GM19023 (cell line): Measurements from ENCODE around the gene AMN1.
"Not testable (repeated sequence)": the region's sequence is repeated elsewhere in the genome, so short reads cannot be mapped to it uniquely, and the experiment has no call there.

Source experiments
- ATAC-seq: cut with Tn5 transposase; IDR thresholded peaks from one replicate; pipeline ENCODE4 v1.9.1; 2021; ENCODE audit warnings: mild to moderate bottlenecking, moderate library complexity; ENCODE audit not compliant: unreplicated experiment

The AMN1 gene

DNA sequence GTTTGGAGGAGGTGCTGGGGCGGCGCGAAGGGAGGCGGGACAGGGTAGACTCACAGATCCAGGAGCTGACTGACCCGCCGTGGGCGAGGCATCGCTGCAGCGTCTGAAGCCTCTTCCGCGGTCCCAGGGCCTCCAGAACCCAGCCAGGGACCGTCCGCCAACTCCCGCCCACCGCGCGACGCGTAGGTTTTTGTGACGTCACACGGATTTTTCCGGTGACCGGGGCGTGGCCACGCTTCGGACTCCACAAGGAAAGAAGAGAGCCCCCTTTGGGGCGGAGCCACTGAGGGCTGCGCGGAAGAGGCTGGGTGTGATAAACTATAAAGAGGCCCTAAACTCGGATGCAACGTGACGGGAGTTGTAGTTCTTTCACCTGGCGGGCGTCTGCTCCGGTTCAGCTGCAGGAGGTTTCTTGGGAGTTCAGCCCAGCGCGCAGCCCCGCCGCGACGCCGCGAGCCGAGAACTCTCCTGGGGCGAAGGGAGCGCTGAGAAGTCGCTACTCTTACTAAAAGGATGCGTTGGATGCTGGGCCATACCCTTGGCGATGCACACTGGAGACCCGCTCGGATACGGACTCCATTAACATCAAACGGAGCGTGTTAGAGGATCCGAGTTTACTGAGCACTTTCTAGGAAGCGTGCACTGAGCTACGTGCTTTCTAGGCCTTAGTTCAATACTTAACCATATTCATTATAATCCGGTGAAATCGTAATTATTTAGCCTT lies at the start of gene AMN1:
Gene AMN1, minus strand, starts transcription at position 105 of the 724 bp plus-strand sequence. Its CDS starts 13 bp downstream, at position 92.
- ATAC-seq: peak; percentile 97

DNA sequence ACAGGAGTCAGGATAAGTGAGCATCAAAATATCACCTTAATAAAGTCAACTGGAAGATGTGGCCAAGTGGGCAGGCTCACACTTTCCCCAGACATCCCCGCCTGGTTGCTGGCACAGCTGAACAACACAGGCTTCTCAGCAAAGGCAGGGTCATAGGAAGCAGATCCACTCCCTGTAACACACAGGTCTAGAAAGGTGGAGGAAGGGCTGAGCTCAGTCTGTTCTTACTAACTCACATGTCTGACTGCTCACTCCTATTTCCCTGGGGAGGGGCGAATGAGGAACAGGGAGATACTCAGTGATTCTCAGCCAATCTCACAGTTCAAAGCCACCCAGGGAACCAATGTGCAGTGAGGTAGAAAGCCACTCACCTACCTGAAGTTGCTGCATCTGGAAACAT lies 45.0 kb upstream of the AMN1 start:
- ATAC-seq: no peak

DNA sequence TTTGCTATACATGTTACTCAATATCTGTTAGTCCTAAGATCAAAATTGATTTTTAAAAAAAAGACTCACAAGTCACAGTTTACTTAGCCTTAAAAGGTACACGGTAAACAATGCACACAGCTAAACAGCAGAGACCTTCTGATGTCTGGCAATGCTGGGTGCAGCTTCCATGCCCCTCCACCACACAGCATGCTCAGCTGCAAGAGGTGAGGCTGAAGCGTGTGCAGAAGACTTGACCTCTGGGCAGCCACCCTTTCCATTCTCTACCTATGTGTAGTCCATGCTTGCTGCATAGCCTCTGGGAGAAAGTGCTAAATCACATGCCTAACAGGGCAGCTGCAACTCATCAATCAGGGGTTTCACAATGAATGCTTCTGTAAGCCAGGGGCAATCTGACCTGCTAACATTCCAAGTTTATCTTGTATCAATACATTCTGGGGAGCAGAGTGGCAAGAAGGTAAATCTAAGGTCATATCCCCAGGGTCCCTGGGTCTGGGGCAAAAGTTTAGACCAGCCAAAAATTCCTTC lies 44.5 kb upstream of the AMN1 start:
- ATAC-seq: no peak

DNA sequence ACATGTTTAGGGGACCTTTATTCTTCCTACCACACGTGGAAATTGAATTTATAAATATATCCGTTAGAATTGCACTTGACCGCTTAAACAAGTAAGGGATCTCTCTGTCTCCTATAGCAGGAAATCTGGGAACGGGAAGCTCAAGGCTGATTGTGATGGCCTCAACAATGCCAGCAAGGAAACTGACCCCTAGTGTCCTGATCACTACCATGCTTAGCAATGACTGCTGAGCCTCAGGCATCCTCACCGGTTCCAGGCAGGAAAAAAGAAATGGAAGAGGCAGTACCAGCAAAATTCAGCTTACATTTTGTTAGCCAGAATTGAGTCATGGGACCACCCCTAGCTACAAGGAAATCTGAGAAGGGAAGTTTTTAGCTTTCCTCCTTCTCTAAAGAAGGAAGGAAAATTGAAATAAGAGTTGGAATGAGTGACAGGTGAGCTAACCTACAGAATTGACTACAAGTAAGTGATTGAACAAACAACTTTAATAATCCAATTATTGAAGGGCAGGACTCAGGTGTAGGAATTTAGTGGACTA lies 43.9 kb upstream of the AMN1 start:
- no peak for ATAC-seq

DNA sequence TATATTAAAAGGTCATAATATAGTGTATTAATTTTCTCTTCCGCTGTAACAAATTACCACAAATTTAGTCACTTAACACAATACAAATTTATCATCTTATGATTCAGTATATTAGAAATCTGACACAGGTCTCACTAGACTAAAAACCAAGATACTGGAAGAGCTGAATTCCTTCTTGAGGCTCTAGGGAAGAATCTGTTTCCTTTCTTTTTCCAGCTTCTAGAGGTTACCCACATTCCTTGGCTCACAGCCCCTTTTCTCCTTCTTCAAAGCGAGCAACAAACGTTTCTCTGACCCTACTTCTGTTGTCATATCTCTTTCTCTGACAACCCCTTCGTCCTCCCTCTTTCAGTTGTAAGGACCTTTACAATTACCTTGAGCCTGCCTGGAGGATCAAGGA lies 43.4 kb upstream of the AMN1 start:
- no peak for ATAC-seq

DNA sequence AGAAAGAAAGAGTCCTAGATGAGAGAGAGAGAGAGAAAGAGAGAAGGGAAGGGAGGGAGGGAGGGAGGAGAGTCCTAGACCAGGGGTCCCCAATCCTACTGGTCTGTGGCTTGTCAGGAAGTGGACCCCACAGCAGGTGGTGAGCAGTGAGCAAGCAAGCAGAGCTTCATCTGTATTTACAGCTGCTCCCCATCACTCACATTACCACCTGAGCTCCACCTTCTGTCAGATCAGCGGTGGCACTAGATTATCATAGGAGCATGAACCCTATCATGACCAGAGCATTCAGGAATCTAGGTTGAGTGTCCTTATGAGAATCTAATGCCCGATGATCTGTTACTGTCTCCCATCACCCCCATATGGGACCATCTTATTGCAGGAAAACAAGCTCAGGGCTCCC lies 39.2 kb upstream of the AMN1 start:
- ATAC-seq: no peak

DNA sequence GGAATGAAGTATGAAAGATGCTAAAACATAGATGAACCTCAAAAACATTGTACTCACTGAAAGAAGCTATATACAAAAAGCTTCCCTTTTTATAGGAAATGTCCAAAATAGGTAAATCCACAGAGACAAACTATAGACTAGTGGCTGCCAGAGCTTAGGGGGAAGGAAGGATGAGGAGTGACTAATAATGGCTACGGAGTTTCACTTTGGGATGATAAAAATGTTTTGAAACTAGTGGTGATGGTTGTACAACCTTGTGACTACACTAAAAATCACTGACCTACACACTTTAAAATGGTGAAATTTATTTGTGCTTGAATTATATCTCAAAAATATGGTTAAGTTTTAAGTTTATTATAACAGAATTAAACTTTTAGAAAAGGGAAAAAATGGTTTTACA lies 37.1 kb upstream of the AMN1 start:
- no peak for ATAC-seq

DNA sequence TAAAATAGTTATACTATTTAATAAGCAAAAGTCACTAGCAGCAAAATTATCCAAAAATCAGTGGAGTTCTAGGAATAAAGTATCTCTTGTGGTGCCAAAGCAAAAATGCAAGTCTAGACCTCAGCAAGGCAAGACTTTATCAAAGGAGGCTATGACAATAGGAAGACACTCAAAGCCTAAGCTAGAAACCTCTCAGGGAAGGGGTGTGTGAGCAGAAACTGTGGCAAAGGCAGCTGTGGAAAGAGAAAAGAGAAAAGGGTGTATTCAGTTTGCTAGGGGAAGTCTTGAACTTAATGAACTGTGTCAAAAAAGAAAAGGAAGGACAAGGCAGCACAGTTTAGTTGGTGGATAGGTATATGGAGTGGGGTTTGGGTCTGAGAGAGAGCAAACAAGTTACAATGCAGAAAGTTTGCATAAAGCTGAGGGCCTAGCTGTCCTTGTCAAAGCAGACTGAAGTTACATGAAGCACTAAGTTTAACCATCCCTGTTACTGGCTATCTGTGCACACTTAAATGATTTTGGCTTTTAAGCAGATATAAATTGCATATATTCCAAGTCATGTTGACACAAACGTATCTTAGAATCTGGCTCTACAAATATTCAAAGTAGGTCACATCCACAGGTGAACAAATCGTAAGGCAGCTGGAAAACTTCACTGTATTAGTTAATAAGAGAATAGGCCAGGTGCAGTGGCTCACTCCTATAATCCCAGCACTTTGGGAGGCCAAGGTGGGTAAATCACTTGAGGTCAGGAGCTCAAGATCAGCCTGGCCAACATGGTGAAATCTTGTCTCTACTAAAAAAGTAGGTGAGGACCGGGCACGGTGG lies 31.0 kb upstream of the AMN1 start:
- ATAC-seq: no peak

DNA sequence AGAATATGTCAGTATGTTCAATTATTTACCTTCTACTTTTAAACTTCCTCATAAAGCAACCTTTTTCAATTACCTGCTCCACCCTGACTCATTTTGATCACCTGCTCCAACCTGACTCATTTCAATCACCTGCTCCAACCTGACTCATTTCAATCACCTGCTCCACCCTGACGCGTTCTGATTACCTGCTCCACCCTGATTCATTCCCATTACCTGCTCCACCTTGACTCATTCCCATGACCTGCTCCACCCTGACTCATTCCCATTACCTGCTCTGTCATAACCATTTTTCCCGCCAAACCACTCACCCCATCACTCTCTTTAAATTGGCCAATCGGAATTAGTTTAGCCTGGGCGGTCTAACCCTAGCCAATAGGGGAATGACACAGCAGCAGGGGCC lies 29.5 kb upstream of the AMN1 start:
- not testable (repeated sequence) for ATAC-seq

DNA sequence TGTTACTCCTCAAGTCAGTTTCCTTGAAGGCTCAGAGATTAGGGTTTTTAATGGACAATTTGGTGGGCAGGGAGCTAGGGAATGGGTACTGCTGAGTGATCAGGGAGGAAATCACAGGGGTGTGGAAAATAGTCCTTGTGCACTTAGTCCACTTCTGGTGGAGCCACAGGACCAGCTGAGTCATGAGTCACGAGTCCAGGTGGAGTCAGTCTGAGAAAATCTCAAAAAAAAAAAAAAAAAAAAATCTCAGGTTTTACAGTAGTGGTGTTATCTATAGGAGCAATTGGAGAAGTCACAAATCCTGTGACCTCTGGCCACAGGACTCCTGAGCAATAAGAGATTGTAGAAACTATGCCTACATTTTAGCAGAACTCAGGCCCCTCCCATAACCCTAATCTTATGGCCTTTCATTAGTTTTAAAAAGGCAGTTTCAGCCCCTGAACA lies 28.2 kb upstream of the AMN1 start:
- ATAC-seq: no peak

DNA sequence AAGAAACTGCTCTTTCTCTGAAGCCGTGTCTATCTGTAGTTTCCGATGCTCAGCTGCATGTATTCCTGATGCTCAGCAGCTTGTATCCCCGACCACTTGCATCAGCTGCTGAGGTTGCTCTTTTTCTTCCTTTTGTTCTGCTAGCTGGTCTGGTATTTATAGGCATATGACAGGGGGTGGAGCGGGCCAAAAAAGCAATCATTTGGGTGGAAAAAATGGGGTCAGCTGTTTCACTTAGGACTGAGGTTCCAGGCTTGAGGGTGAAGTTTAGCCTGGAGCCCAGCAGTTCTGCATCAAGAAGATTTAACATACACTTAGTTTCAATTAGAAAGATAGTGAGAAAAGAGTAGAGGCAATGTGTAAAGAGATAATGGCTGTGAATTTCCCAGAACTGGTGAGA lies 23.6 kb upstream of the AMN1 start:
- ATAC-seq: no peak

DNA sequence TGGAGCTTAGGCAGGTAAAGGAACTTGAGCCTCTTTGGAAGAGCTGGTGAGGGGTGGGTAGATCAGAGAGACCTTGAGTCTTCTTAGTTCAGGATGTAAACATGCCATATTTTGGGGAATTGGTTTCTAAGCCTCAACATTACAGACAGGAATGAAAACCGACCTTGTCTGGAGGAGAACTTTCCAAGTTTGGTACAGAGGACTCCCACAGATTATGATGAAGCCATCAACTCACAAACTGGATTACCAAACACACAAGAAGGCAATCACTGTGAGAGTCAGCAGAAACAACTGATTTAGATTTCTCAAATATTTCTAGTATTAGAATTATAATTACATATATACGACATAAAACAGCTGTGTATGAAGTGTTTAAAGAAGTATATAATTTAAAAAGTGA lies 22.3 kb upstream of the AMN1 start:
- ATAC-seq: no peak

DNA sequence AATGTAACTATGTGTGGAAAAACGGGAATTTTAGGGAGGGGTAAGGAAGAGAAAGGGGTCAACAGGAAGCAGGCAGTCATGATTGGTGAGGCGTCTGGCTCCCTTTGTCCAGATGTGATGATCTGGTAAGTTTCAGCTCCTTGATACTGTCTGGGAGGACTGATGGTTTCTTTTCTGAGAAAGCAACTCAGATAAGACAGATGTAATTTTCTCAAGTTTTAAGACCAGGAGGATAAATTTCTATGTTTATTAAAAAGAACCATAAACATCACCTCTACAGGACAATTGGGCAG lies 21.9 kb upstream of the AMN1 start:
- no peak for ATAC-seq

DNA sequence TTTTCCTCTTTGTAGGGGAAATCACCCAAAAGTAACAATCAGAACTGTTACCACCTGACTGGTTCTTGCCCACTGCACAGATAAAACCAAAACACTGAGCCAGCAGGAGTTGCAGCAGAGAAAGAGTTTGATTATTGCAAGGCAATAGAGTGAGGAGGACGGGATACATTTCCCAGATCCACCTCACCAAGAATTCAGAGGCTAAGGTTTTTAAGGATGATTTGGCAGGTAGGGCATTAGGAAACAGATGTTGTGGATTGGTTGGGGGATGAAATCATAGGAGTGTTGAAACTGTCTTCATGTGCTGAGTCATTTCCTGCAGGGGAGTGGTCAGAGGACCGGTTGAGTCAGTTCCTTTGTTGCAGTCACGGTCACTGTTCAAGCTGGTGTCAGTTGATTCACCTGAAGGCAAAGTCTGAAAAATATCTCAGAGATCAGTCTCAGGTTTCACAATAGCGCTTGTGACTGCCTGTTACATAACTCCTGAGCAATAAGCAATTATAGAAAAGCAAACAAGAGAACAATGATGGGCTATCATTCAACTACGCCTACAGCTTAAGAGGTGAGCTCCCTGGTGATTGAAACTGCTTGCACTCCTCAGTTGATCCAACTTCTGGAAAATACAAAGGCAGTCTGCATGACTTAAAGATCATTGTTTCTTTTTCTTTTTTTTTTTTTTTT lies 20.3 kb upstream of the AMN1 start:
- ATAC-seq: peak; percentile 86

DNA sequence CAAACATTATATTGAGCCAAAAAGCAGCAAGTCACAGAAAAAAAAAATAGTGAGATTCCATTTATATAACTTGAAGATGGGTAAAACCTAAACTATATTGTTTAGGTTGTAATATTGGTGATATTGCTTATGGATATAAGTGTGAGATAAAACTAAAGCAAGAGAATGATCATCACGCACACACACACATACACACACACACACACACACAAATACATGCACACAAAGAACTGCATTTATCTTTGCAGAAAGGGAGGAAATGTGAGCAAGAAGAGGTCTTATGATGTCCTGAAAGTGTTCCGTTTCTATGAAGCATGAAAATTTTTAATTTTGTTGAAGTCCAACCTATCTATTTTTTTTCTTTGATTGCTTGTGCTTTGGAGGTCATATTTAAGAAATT lies 16.4 kb upstream of the AMN1 start:
- no peak for ATAC-seq

DNA sequence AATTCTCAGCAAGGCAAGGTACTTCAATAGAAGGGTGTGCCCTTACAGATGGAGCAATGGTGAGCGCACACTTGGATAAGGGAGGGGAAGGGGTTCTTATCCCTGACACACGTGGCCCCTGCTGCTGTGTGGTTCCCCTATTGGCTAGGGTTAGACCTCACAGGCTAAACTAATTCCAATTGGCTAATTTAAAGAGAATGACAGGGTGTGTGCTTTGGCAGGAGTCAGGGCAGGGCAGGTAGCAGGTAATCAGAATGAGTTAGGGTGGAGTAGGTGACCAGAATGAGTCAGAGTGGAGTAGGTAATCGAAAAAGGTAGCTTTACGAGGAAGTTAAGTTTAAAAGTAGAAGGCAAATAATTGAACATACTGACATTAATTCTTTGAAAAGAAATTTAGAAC lies 15.5 kb upstream of the AMN1 start:
- ATAC-seq: not testable (repeated sequence)

DNA sequence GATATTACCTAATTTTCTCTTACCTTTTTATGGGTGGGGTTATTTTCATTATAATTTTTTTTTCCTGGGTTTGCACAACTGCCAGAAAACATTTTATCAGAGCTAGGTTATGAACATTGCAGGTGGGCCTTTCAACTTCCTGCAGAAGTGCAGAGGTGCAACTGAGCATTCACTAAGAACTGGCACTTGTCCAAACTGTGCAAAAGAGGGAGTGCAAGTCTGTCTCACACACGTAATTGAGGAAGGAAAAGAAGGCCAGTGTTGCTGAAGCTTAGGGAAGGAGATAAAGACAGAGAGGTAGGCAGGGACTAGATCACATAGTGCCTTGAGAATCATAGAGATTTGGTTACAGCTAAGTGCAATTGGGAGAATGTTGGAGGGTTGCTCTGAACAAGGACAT lies 14.1 kb upstream of the AMN1 start:
- ATAC-seq: no peak

DNA sequence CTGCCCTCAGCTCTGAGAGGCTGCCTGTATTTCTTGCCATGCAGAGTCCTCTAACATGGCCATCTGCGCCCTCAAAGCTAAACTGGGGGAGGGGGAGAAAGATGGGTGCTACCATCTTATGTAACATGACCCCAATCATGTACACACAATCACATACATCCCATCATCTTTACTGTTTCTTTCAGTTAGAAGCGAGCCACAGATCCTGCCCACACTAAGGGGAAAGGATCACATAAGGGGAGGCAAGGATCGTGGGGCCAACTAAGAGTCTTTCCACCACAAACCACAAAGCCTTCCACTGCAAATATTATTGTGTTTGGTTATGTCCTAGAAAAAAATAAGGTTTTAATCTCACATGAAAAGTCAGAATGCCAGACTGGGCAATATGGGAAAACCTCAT lies 11.8 kb upstream of the AMN1 start:
- ATAC-seq: no peak

DNA sequence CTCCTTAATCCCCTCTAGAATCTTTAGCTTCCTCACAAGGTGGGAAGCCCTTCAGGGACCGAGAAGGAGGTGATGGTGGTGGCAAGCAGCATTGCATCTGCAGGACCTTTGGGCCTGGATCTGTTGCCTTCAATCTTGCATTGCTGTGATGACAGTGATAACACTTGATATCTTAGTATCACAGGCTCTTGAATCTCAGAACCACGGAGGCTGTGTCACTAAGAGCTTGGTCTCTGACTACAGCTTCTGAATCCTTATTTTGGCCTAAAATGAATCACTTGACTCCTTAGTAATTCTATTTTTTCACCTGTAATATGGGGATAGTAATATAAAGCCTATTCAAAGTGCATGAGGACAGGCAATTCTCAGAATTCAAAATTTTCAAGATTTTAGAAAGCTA lies 8.9 kb upstream of the AMN1 start:
- ATAC-seq: no peak

DNA sequence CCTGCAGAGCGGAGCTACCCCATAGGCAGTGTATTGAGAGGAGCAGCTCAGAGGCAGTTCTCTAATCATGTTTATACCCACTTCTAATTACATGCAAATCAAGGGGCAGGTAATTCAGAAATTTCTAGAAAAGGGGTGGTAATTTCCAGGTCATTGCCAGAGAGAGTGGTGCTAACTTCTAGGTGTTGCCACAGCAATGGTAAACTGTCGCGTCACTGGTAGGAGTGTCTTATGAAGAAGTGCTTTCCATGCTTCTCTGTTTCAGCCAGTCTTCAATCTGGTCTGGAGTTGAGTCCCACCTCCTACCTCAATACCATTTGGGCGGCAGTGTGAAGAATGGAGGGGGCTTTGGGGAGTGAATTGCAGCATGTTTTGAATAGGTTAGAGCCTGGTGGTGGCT lies 8.5 kb upstream of the AMN1 start:
- no peak for ATAC-seq

DNA sequence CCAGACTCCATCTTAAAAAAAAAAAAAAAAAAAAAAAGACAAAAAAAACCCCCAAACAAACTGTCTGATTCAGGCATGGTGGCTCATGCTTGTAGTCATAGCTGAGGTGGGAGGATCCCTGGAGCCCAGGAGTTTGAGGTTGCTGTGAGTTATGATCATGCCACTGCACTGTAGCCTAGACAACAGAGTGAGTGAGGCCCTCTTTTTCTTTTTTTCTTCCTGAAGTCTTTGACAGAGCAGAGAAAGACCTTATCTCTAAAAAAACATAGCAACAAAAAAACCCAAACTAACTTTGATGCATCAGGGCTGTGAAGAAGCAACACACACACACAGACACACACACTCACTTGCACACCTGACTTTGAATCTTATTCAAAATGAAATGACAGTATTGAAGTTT lies 7.7 kb upstream of the AMN1 start:
- no peak for ATAC-seq
